Cardiac fibroblast (primary cell): ENCODE results near the gene DCUN1D2.

Experiments used
- DNase-seq, 2 donors: peaks; one replicate each; pipeline versions ENCODE4 v3.0.0 to v3.0.0-alpha.2; 2010; ENCODE audit warnings: low read depth in 2 of 2
- H3K4me3 ChIP-seq, 2 donors: replicated peaks in 1 of 2; 1 replicate in 1 of 2; 2 replicates in 1 of 2; pipeline ENCODE4 v1.5.1; 2011; ENCODE audit warnings: low read depth in 2 of 2, low read length in 2 of 2, mild to moderate bottlenecking in 2 of 2, moderate library complexity in 1 of 2
- TF ChIP-seq, protein P1 (sequence below): IDR thresholded peaks from one replicate; pipeline ENCODE4 v1.5.1; 2011; ENCODE audit warnings: low read depth, mild to moderate bottlenecking, low read length, inconsistent platforms

DCUN1D2 gene

GRCh38 chr13:113536461-113537110, 46.1 kb upstream of the DCUN1D2 start:
- no peak overlapping the region for H3K4me3 ChIP-seq
- no peak for DNase-seq
- TF ChIP-seq, protein P1, sequence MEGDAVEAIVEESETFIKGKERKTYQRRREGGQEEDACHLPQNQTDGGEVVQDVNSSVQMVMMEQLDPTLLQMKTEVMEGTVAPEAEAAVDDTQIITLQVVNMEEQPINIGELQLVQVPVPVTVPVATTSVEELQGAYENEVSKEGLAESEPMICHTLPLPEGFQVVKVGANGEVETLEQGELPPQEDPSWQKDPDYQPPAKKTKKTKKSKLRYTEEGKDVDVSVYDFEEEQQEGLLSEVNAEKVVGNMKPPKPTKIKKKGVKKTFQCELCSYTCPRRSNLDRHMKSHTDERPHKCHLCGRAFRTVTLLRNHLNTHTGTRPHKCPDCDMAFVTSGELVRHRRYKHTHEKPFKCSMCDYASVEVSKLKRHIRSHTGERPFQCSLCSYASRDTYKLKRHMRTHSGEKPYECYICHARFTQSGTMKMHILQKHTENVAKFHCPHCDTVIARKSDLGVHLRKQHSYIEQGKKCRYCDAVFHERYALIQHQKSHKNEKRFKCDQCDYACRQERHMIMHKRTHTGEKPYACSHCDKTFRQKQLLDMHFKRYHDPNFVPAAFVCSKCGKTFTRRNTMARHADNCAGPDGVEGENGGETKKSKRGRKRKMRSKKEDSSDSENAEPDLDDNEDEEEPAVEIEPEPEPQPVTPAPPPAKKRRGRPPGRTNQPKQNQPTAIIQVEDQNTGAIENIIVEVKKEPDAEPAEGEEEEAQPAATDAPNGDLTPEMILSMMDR = no peak

DNA sequence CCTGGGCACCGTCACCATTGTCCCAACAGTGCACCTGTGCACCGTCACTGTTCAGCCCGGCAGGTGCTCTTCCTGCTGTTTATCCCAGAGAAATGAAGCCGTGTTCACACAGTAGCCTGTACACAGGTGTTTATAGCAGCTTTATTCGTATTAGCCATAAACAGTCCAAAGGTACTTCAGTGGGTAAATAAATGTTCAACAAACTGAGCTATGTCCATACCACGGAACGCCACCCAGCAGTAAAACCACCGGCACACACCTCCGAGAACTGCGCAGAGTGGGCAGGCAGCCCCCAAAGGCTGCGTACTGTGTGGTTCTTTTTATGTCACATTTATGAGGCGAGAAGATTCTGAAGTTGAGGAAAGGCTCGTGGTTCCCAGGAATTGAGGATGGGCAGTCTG, 44.9 kb upstream of the DCUN1D2 start:
- no peak for DNase-seq
- TF ChIP-seq, protein P1 = no peak
- no peak overlapping the region for H3K4me3 ChIP-seq

GRCh38 chr13:113534236-113534860, 43.8 kb upstream of the DCUN1D2 start:
- H3K4me3 ChIP-seq = no peak overlapping the region
- TF ChIP-seq, protein P1 = no peak
- DNase-seq = no peak

- DNase-seq = peak in 1 of 2 donors; percentile 12
- TF ChIP-seq, protein P1 = no peak
Observed at GRCh38 chr13:113533161-113533840, 42.8 kb upstream of the DCUN1D2 start.

GRCh38 chr13:113532156-113532806, 41.8 kb upstream of the DCUN1D2 start:
- peak in 1 of 2 donors; percentile 36 for DNase-seq
- TF ChIP-seq, protein P1 = no peak
- H3K4me3 ChIP-seq = no peak overlapping the region

More at GRCh38 chr13:113533161-113533840, 42.8 kb upstream of the DCUN1D2 start:
- no peak overlapping the region for H3K4me3 ChIP-seq

DNA sequence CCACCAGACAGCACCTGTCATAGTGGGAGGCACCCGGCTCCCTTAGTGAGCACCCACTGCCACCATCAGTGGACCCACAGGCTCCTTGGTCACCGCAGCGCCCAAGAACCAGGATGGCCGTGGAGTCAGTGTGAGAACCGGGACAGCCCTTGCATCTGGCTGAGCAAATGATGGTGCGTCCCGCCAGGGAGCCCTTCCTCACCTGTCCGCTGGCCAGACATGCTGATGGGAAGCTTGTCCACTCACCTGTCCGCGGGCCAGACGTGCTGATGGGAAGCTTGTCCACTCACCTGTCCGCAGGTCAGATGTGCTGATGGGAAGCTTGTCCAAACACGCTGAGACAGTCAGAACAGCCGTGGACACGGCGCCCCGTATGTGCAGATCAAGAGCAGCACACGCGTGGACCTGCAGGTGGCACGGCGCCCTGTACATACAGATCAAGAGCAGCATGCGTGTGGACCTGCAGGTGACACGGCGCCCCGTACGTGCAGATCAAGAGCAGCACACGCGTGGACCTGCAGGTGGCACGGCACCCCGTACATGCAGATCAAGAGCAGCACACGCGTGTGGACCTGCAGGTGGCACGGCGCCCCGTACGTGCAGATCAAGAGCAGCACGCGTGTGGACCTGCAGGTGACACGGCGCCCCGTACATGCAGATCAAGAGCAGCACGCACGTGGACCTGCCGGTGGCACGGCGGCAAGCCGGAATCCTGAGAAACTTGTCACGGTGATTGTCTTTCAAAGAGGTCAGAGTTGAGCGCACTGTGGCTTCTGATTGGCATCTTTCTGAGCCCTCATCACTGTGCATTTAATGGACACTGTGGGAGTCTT, 40.7 kb upstream of the DCUN1D2 start:
- TF ChIP-seq, protein P1 = no peak
- no peak overlapping the region for H3K4me3 ChIP-seq
- no peak for DNase-seq
